Fibroblast of upper back skin (primary cell): ENCODE data around the gene B4GALT4.
"Not testable (repeated sequence)": the region's sequence is repeated elsewhere in the genome, so short reads cannot be mapped to it uniquely, and the experiment has no call there.

Experiments used
- DNase-seq: peaks from one replicate; pipeline ENCODE4 v3.0.0-alpha.2; 2013

The B4GALT4 gene

GRCh38 chr3:119194237-119195150 is 46.2 kb downstream of the B4GALT4 start:
- DNase-seq, result peak; percentile 49

- DNase-seq, result no peak
These were observed 48.9 kb downstream of the B4GALT4 start for GRCh38 chr3:119191800-119192199.

GRCh38 chr3:119187266-119187665 is 53.4 kb downstream of the B4GALT4 start:
- DNase-seq, result peak; percentile 19

GRCh38 chr3:119184796-119185570 is 55.7 kb downstream of the B4GALT4 start:
- peak; percentile 82 for DNase-seq

- DNase-seq, result no peak
These were observed 56.6 kb downstream of the B4GALT4 start for GRCh38 chr3:119184111-119184510.

GRCh38 chr3:119181765-119182164 is 58.9 kb downstream of the B4GALT4 start:
- peak; percentile 21 for DNase-seq

GRCh38 chr3:119177321-119177720 is 63.4 kb downstream of the B4GALT4 start:
- no peak for DNase-seq

- no peak for DNase-seq
These were observed 63.9 kb downstream of the B4GALT4 start for GRCh38 chr3:119176778-119177177.

GRCh38 chr3:119175872-119176756 is 64.6 kb downstream of the B4GALT4 start:
- DNase-seq, result peak; percentile 23

- DNase-seq, result no peak
These were observed 67.4 kb downstream of the B4GALT4 start, which contains the start of gene UPK1B for GRCh38 chr3:119173325-119173724. Gene UPK1B (plus strand): TSS chr3:119173598. CDS start chr3:119186742, 13,144 bp downstream.

GRCh38 chr3:119170821-119171220 is 69.9 kb downstream of the B4GALT4 start:
- DNase-seq, result no peak

- DNase-seq, result not testable (repeated sequence)
These were observed 75.9 kb downstream of the B4GALT4 start for GRCh38 chr3:119164745-119165144.
